HG03108 (cell line): ENCODE results near the gene PMF1.
"Not testable (repeated sequence)": the region's sequence is repeated elsewhere in the genome, so short reads cannot be mapped to it uniquely, and the experiment has no call there.

Source experiments
- ATAC-seq: cut with Tn5 transposase; IDR thresholded peaks from one replicate; pipeline ENCODE4 v1.9.1; 2021; ENCODE audit warnings: moderate library complexity; ENCODE audit not compliant: unreplicated experiment

The PMF1 gene, protein sequence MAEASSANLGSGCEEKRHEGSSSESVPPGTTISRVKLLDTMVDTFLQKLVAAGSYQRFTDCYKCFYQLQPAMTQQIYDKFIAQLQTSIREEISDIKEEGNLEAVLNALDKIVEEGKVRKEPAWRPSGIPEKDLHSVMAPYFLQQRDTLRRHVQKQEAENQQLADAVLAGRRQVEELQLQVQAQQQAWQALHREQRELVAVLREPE

DNA sequence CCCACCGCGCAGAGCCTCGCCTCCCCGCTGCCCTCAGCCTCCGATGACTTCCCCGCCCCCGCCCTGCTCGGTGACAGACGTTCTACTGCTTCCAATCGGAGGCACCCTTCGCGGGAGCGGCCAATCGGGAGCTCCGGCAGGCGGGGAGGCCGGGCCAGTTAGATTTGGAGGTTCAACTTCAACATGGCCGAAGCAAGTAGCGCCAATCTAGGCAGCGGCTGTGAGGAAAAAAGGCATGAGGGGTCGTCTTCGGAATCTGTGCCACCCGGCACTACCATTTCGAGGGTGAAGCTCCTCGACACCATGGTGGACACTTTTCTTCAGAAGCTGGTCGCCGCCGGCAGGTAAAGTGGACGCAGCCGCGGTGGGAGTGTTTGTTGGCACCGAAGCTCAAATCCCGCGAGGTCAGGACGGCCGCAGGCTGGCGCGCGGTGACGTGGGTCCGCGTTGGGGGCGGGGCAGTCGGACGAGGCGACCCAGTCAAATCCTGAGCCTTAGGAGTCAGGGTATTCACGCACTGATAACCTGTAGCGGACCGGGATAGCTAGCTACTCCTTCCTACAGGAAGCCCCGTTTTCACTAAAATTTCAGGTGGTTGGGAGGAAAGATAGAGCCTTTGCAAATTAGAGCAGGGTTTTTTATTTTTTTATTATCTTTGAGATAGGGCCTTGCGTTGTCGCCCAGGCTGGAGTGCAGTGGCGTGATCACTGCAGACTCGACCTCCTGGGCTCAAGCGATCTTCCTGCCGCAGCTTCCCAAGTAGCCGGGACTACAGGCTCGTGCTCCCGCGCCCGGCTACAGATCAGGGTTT lies at the start of gene PMF1:
Gene PMF1, plus strand, starts transcription at position 175 of the 811 bp plus-strand sequence. Its CDS starts 9 bp downstream, at position 184.
- peak; percentile 89 for ATAC-seq

DNA sequence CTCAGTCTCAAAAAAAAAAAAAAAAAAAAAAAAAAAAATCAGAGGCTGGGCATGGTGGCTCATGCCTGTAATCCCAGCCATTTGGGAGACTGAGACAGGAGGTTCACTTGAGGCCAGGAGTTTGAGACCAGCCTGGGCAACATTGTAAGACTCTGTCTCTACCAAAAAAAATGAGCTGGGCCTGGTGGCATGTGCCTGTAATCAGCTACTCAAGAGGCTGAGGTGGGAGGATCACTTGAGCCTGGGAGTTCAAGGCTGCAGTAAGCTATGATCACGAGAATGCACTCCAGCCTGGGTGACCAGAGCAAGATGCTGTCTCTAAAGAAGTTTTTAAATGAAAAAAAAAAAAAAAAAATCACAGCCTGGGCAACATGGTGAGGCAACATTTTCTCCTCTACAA lies 49.1 kb upstream of the PMF1 start:
- ATAC-seq: no peak

DNA sequence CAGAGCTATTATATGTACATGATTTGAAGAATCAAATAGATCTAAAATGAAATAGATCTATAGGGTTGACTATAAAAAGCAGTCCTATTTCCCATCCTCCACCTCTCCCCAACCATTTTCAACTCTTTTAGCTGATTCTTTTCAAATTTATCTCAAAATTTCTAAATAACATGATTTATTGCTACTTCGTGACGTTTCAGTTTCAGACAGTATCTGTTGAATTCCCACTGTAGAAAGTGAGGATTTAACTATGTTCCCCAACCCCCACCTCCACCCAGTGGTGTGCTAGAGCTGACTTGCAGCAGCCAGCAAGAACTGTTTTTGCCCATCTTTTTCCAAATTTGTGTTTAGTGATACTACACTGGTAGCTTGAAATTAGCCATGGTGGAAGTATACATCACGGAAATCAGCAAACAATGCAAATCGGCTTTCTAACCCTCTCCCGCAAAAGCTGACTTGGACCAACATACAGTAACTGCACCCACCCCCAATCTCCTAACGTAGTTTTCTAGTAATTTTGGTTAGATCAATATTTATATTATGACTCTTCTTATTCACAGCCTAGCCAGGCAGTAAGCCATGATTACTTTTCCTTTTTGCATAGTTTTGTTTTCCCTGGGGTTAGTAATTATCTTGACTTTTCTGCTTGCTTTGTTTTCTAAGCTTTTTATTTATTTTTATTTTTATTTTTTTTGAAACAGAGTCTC lies 48.5 kb upstream of the PMF1 start:
- no peak for ATAC-seq

DNA sequence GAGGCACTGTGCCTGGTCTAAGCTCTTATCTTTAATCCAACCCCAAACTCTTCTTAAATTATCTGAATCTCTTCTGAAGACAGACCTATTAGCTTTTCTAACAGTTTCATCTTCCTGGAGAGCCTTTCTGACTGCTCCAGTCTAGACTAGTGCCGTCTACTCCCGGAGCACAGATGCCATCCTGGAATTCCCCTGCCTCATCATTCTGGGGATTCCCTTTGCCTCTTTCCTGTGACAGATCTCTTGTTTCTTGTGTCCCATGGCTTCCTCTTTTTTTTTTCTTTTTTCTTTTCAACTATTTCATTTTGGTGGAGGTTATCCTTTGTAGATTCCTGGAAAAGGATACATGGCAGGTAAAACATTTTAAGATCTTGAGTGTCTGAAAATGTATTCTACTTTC lies 47.7 kb upstream of the PMF1 start:
- ATAC-seq: no peak

DNA sequence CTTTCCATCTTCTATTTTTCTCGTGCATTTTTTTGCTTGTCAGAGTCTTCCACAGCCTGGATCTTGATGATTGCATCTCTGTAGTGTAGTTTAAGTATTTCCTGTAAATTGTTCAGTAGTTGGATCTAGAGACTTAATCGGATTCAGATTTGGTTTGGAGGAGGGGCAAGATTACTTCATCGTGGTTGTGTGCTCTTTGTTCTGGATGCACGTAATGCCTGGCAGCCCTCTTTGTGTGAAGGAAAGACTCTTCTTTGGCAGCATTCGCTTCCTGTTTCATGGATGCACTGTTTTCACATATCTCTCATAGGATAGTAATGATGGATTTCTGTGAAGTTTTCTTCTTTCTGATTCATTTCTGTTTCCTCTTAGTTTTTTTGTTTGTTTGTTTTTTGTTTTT lies 45.3 kb upstream of the PMF1 start:
- no peak for ATAC-seq

DNA sequence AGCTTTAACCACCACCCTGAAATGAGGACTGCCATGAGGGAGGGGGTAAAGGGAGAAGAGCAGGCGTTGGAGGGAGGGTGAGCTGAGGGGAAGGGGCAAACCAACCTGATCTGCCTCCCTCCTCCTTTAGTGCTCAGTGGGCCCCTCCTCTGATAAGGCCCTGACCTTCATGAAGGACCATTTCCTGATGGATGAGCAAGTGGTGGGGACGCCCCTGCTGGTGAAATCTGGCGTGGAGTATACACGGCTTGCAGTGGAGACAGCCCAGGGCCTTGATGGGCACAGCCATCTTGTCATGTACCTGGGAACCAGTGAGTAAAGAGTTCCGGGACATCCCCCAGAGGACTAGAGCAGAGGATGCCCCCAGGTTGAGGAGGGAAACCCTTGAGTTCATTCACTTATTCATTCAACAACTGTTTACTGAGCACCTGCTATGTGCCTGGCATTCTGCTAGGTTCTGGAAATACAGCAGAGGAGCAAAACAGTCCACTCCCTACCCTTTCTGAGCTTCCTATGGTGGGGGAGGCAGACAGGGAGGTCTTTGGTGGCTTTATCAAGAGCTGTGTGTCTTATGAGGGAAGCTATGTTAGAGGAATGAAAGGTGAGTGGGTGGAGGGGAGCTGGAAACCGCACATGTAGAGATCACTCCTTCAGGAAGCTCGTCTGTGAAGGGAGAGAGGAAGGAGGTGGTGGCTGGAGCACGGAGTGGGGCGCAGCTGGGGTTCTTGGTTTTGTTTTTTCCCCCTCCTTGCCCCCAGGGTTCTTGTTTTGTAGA lies 39.9 kb upstream of the PMF1 start:
- no peak for ATAC-seq

DNA sequence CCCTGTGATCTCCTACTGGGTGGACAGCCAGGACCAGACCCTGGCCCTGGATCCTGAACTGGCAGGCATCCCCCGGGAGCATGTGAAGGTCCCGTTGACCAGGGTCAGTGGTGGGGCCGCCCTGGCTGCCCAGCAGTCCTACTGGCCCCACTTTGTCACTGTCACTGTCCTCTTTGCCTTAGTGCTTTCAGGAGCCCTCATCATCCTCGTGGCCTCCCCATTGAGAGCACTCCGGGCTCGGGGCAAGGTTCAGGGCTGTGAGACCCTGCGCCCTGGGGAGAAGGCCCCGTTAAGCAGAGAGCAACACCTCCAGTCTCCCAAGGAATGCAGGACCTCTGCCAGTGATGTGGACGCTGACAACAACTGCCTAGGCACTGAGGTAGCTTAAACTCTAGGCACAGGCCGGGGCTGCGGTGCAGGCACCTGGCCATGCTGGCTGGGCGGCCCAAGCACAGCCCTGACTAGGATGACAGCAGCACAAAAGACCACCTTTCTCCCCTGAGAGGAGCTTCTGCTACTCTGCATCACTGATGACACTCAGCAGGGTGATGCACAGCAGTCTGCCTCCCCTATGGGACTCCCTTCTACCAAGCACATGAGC lies 36.1 kb upstream of the PMF1 start:
- no peak for ATAC-seq

DNA sequence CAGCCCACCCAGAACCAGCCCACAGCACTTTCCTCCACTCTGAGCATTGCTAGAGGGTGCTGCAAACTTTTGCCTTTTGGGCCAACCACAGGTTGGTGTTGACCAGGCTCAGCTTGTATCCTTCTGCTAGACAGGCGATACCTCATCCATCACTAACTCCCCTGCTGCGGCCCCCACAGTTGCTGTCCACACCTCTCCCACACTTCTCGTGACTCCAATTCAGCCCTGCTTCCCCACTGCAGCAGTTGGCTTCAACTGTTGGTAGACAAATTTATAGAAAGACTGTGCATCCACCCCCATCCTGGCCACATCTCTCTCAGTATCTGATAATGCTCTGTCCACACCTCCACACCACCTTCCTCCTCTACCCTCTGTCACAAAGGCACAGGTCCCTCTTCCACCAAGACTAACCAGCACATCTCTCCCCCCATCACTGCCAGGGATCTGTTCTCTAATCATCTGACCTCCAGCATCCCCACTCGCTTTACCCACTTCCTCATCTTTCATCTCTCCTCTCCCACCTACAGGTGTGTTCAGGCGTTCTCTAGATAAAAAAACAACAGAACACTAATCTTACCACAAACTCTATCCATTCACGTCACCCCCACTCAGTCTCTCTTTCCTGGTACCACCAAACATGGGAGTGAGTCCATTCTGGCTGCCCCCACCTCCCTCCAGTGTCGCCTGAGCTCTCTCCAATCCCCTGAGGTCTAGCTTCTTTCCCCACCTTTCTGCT lies 34.7 kb upstream of the PMF1 start:
- ATAC-seq: no peak

DNA sequence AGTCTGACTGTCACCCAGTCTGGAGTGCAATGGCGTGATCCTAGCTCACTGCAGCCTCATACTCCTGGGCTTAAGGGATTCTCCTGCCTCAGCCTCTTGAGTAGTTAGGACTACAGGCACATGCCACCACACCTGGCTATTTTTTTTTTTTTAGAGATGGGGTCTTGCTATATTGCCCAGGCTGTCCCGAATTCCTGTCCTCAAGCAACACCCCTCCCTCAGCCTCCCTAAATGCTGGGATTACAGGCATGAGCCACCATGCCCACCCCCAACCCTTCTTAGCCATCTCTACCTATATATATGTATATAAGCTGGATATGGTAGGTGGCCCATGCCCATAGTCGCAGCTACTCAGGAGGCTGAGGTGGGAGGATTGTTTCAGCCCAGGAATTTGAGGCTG lies 32.3 kb upstream of the PMF1 start:
- ATAC-seq: no peak

DNA sequence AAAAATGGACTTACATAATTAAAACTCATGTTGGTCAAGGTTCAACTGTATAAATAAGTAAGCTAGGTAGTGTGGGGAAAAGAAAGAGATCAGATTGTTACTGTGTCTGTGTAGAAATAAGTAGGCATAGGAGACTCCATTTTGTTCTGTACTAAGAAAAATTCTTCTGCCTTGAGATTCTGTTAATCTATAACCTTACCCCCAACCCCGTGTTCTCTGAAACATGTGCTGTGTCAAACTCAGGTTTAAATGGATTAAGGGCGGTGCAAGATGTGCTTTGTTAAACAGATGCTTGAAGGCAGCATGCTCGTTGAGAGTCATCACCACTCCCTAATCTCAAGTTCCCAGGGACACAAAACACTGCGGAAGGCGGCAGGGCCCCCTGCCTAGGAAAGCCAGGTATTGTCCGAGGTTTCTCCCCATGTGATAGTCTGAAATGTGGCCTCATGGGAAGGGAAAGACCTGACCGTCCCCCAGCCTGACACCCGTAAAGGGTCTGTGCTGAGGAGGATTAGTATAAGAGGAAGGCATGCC lies 31.3 kb upstream of the PMF1 start:
- ATAC-seq: not testable (repeated sequence)

DNA sequence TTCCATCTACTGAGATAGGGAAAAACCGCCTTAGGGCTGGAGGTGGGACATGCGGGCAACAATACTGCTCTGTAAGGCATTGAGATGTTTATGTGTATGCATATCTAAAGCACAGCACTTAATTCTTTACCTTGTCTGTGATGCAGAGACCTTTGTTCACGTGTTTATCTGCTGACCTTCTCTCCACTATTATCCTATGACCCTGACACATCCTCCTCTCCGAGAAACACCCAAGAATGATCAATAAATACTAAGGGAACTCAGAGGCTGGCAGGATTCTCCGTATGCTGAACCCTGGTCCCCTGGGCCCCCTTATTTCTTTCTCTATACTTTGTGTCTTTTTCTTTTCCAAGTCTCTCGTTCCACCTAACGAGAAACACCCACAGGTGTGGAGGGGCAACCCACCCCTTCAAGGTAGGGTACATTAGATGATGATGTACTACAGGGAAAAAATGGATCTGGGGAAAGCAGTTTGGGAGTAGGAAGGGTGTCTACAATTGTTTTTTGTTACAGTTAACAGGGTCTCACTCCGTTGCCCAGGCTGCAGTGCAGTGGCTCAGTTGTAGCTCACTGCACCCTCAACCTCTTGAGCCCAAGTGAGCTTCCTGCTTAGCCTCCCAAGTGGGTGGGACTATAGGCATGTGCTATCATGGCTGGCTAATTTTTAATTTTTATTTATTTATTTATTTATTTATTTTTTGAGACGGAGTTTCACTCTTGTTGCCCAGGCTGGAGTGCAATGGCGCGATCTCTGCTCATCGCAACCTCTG lies 30.6 kb upstream of the PMF1 start:
- ATAC-seq: not testable (repeated sequence)

DNA sequence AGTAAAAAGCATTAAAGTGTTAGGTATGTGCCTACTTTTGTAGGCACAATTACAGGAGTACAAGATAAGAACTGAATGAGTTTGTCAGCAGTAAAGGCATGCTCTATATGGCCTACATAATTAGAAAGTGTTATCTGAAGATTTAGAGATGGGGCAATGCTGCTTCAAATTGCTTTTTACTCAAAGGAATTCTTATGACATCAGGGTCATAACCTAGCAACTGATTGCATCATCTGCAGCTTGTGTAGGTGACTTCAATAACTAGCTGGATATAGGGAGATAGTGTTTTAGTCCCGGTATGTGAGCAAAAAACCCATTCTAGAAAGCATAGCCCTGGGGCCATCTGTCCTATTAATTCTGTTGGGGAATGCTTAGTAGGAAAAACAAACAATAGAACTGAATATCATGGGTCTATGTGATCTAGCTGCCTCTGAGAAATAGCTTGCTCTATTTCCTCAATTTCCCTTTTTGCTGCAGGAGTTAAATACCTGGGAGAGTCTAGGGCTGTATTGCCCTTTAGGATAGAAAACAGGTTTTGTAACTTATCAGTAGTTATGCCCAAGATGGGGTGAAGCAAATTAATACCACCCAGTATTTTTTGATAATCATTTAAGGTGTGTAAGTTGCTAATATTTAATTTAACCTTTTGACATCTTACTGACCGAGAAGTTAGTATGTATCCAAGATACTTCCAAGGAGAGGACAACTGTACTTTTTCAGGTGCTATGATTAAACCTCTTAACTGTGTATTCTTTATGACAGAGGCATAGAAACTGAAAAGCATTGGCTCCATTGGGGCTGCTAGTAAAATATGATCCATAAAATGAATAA lies 26.2 kb upstream of the PMF1 start:
- ATAC-seq: not testable (repeated sequence)

DNA sequence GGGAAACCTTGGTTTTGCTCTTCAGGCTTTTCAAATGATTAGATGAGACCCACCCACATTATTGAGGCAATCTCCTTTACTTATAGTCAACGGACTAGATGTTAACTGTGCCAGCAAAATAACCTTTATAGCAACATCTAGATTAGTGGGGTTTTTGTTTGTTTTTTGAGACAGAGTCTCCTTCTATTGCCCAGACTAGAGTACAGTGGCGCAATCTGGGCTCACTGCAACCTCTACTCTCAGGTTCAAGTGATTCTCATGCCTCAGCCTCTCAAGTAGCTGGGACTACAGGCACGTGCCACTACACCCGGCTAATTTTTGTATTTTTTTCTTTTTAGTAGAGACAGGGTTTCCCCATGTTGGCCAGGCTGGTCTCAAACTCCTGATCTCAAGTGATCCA lies 22.5 kb upstream of the PMF1 start:
- ATAC-seq: not testable (repeated sequence)

DNA sequence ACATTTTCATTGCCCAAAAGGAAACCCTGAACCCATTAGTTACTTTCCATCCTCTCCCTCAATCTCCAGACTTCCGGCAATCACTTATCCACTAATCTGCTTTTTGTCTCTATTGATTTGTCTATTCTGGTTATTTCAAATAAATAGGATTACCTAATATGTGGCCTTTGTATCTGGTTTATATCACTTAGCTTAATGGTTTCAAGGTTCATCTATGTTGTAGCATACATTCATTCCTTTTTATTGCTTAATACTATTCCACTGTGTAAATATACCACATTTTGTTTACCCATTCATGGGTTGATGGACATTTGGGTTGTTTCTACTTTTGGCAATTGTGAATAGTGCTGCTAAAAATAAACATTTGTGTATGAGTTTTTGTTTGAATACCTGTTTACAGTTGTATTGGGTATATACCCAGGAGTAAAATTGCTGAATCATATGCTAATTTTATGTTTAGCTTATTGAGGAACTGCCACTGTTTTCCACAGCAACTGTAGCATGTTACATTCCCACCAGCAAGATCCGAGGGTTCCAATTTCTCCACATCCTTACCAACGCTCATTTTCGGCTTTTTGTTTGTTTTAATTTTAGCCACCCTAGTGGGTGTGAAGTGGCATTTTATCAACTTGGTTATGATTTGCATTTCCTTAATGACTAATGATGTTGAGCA lies 21.4 kb upstream of the PMF1 start:
- ATAC-seq: no peak

DNA sequence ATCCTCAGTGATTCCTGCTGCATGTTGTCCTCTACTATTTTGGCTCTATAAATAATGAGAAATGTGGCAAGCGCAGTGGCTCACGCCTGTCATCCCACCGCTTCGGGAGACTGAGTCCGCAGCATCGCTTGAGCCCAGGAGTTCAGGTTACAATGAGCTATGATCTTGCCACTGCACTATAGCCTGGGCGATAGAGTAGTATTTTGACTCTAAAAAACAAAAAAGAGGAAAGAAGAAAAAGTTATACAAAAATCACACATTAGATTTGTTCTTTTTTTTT lies 19.7 kb upstream of the PMF1 start:
- ATAC-seq: no peak

DNA sequence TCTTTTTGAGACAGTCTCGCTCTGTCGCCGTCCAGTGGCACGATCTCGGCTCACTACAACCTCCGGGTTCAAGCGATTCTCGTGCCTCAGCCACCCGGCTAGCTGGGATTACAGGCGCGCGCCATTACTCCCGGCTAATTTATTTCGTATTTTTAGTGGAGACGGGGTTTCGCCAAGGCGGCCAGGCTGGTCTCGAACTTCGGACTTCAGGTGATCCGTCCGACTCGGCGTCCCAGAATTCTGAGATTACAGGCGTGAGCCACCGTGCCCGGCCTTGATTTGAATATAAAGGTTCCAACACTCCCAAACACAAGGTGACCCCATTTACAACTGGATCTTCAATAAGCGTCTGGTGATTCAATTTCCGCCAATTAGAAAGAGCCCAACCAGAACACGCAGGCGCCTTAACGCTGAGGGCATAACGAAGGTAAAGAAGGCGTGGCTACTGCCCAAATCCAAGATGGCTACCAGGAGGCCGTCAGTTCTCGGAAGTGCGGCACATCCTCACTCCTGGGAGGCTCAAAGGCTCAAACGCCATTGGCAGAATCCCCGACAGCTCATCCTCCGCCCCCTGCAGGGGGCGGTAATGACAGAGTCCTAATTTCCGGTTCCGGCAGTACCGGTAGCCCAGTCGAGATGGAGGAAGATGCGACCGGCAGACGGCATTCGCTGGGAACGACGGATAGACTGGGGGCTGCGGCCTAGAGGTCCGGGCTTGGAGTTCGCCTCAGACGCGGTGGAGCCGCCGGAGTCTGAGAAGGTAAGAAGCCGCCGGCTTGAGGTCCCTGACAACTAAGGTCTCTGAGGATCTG lies 19.1 kb upstream of the PMF1 start, which contains the start of gene SLC25A44:
Gene SLC25A44, plus strand, starts transcription at position 617 of the 812 bp plus-strand sequence. CDS start 5,744 bp downstream, outside the sequence.
- ATAC-seq: peak; percentile 91

DNA sequence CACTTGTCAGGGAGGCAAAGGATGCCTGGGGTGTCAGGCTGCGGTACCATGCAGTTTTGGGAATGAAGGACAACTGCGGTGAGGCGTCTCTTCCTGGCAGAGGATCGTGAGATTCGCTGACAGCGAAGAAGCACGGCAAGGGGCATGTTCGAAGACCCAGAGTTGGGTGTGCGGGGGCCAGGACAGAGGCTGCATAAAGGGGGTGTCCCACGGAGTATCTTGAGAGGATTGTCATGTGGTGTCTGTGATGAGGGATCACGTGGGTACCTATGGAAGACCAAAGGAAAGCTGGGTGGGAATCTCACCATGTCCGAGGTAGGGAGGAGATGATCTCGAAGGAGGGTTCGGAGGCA lies 18.5 kb upstream of the PMF1 start:
- no peak for ATAC-seq
